Activated T-cell treated with anti-CD3 and anti-CD28 coated beads for 24 hours (primary cell): ENCODE data around the gene AQP12A.
"Not testable (repeated sequence)": the region's sequence is repeated elsewhere in the genome, so short reads cannot be mapped to it uniquely, and the experiment has no call there.

Source experiments
- DNase-seq: peaks from one replicate; pipeline ENCODE4 v3.0.0-alpha.2; 2020; ENCODE audit warnings: low read depth

Gene AQP12A

GRCh38 chr2:240691631-240692420, at the start of gene AQP12A:
TSS of gene AQP12A (plus strand) at chr2:240691866. CDS start at chr2:240691914, 48 bp downstream.
- not testable (repeated sequence) for DNase-seq

- DNase-seq = no peak
Measured at GRCh38 chr2:240642061-240642805, 49.4 kb upstream of the AQP12A start.

- DNase-seq = no peak
Measured at GRCh38 chr2:240642806-240643092, 48.9 kb upstream of the AQP12A start.

DNA sequence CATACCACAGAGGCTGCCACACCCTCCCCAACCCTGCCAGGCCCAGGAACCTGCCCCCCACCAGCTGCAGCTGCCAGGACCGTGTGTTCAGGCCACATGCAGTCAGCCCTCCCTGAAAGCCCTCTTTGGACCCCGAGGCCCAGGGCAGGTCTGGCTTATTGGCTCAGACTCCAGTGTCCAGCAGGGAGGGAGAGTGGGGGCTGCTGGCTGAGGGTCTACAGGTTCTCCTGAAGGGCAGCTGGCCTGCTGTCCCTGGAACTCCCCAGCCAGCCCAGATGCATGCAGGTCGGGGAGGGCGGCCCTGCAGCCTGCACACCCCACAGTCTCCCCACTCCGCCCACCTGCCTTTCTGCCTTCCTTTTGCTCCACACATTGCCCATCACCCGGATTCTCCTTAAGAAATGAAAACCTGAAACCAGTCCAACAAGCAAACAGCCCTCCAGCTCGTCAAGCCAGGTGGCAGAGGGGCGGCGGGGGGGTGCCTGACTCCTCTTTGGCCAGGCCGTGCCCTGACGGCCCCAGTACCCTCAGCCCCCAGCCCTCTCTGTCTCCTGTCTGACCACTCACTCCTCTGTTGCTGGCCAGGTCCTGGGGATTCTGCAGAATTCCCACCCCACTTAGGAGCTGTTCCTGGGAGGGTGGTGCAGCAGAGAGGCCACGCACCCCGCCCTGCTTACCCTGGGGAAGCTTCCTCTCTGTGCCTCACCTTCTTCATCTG, 48.4 kb upstream of the AQP12A start:
- DNase-seq = no peak

DNA sequence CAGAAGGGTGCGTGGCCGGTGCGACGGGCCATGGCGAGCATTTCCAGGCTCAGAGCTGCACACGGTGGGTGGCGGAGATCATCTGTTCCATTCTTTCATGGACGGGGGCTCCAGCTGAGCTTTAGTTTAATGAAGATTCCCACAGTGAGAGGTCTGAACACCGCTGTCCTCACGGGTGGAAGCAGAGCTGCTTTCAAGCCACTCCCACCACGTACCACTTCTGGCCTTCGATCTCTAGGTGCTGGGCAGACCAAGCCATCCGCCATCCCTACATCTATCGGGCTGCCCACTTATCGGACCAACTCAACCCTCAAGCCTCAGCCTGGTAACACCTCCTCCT, 47.9 kb upstream of the AQP12A start:
- DNase-seq = no peak

DNA sequence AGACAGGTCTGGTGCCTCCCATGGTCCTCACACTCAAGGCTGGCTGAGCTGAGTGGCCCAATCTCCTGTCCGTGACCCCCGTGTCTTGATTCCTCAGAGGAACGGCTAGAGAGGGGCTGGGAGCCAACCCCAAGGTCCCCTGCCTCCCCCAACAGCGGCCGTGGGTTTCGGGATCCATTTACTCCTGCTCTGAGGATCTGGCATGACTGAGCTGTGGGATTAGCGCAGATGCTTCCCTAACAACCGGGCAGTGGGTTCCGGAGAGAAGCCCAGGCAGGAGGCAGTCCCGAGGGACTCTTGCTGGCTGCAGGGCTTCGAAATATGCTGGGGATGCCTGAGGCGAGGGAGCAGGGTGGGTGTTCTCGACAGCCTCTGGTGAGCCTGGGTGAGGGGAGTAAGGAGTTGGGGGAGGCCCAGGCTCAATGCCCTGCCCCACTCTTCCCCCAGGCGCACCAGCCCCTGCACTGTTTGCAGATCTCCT, 47.5 kb upstream of the AQP12A start:
- no peak for DNase-seq

DNA sequence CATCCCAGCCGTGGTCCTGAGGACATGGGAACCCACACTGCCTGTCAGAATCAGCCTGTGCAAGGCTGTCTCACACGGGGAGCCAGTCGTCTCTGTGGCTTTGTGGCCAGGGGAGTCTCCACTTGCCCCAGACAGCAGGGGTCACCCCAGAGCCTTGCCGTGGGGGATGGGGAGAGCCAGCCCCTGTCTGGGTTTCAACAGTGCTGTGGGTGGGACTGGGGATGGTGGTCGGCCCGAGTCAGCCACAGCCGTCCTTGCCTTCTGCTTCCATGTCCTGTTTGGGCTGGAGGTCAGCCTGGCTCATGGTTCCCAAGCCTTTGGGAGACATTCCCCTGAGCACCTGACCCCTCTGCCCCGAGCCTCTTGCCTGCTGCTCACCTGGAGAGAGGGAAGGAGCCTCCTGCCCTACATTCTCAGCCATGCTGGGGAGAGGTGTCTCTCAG, 46.8 kb upstream of the AQP12A start:
- DNase-seq = no peak

- no peak for DNase-seq
Measured at GRCh38 chr2:240645346-240645745, 46.3 kb upstream of the AQP12A start.

DNA sequence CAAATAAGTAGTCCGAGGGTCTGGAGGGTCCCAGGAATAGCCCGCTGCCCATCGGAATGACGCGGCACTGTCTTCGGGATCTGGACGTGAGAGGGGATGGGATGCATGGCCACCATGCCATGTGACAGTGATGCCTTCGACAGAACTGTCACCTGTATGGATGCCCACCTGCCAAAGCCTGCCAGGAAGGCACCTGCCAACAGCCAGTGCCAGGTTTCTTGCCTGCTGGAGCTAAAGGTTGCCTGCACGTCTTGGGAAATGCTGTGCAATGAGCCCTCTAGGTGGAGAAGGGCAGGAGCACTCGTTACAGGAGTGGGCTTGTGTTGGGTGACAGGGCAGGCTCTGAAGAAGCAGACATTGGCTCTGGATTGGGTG, 45.9 kb upstream of the AQP12A start:
- DNase-seq = no peak

- DNase-seq = no peak
Measured at GRCh38 chr2:240646176-240646899, 45.3 kb upstream of the AQP12A start.

- no peak for DNase-seq
Measured at GRCh38 chr2:240646900-240647502, 44.7 kb upstream of the AQP12A start.

- no peak for DNase-seq
Measured at GRCh38 chr2:240647503-240648154, 44.0 kb upstream of the AQP12A start.

- no peak for DNase-seq
Measured at GRCh38 chr2:240648155-240648649, 43.5 kb upstream of the AQP12A start.

DNA sequence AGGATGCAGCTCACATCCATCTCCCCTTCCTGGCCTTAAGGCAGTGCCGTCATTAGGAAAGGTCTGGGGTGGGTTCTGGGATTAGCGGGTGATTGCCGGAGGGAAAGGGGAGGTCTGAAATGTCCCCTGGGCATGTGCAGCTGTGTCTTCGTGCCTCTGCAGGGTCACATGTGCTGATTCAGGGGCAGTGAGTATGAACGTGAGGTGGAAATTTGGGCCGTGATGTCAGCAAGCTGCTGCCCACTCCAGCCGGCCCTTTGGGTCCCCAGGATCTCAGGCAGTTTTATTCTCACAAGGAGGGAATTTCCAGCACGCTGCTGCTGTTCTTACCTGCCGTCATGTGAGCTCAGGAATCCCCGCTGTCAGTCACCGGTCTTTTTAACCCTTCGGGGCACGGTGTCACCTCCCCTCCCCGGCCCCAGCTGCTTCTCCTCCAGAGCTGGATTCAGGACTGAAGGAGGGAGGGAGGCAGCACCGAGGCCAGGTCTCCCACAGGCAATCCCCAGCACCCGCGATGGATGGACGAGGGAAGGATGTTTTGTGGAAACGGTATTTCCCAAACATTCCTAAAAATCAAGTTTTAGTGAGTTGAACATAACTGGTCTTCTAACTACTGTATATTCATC, 42.9 kb upstream of the AQP12A start:
- no peak for DNase-seq

DNA sequence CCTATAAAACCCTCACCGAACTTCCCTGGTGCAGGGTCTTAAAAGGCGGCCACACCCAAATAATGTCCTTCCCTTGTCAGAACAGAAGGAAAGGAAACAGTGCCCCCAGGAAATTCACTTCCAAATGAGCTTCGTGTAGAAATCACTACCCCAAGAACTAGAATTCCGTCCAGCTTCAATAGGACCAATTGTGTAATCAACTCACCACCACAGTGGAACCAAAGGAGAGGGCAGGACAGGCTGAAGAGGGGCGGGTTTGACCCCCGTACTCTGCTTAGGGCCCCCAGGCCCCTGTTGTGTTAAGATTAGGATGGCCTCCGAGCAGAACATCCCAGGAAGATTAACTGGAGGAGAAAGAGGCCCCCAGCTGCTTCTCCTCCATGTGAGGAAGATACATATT, 42.3 kb upstream of the AQP12A start:
- no peak for DNase-seq

- DNase-seq = no peak
Measured at GRCh38 chr2:240650254-240650965, 41.3 kb upstream of the AQP12A start.

DNA sequence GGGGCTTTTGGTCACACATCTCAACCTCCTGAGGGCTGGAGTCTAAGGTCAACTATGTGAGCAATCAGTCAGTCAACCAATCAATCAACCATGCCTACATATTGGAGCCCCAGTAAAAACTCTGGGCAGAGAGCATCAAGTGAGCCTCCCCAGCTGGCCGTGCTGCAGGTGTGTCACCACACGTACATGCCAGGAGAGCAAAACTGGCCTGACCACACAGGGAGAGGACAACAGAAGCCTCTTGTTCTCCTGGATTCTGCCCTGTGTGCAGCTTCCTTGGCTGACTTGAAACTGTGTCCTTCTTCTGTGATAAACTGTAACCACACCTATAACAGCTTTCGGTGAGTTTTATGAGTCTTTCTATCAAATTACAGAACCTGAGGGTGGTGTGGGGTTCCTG, 40.5 kb upstream of the AQP12A start:
- no peak for DNase-seq

GRCh38 chr2:240655931-240656886, 35.5 kb upstream of the AQP12A start:
- no peak for DNase-seq

DNA sequence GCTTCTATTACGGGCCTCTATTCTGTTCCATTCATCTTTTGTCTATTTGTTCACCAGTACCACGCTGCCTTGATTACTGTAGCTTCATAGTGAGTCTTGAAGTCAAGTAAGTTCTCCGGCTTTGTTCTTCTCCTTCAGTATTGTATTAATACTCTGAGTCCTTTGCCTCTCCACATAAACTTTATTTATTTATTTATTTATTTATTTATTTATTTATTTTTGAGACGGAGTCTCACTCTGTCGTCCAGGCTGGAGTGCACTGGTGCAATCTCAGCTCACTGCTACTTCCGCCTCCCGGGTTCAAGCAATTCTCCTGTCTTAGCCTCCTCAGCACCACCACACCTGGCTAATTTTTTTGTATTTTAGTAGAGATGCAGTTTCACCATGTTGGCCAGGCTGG, 31.8 kb upstream of the AQP12A start:
- DNase-seq = not testable (repeated sequence)
